NCI-H345 (cell line): ENCODE measurements around the gene CDH22.

Experiments
- DNase-seq: peaks from one replicate; lab custom pipeline; 2025; lab: John Stamatoyannopoulos, UW

The CDH22 gene

DNA sequence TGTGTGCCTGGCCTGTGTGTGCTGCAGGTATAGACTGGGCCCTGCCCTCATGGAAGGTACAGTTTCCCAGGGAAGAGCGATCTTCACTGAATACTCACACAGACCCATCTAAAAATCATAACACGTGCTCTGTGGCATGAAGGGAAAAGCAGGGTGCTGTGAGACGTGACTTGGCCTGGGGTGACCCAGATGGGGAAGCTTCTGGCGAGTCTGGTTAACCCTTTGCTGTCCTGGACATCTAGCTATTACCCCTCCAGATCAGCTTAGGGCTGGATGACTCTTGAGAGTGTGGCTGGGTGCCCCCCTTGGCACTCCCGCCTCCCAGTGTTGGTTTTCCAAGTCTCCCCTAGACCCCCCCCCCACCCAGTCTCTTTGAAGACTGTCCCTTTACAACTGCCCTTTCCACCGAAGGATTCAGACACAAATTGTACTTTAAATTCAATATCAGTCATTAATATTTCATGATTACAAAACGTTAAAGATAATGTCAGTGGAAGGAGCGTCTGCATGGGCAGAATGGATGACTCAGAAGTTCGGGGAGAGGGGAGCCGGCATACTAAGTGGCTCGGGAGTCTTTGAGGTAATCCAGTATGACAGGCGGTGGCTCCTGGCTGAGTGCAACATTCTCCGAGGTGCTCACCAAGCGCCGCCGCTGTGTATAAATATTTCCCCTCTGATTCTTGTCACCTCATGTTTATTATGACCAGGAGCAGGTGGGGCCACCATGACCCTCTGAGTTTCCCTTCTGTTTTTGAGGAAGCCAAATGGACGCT is 112.8 kb downstream of the CDH22 start:
- no peak for DNase-seq

DNA sequence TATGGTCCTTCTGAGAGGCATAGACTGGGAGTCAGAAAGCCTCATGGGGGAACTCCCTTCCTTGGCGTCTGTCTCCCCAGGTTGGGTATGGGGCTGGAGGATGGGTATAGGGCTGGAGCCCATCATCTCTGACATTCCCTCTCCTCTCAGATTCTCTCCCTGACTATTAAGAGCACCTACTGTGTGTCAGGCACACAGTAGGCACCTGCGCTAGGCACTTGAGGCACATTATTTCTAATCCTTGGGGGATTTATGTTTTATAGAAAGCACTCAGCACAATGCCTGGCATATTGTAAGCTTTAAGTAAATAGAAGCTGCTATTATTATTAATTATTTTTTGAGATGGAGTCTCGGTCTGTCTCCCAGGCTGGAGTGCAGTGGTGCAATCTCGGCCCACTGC is 113.9 kb downstream of the CDH22 start:
- no peak for DNase-seq

DNA sequence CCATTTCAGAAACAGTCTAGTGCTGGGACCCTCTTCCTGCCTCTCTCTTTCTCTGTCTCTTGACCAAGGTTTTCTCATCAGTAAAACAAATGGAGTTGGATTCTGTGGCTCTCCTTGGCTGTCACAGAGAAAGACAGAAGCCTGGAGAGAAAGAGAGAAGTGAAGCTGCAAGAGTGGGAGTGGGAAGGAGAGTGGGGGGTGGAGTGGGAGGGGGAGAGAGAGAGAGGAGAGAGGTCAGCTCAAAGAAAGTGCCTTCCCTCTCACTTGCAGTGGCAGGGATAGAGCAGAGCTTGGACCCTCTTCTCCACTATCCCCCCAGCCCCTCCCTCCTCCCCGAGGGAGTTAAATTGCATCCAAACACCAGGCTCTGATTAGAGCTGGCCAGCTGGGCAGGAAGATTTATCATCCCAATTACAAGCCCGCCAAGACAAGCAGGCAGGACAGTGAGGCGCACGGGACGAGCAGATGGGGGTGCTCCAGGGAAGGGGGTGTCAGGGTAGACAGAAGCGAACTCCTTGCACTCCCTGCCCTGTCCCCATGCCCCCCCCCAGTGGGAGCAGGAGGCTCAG is 115.8 kb downstream of the CDH22 start:
- DNase-seq, result no peak

DNA sequence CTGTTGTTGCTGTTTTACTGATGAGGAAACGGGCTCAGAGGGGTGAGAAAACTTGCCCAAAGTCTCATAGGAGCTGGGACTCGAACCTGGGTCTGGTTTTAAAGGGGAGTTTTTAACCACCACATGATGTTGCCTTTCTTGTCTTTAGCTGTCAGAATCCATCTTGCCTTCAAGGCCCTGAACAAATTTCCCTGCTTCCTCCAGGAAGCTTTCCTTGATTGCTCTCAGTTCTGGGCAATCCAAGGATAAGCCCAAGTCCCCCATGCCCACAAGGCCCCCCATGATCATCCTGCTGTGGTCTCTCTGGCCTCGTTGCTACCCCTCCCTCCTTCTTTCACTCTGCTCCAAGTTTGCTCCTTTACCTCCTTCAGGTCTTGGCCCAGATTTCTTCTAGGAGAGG is 116.7 kb downstream of the CDH22 start:
- no peak for DNase-seq

DNA sequence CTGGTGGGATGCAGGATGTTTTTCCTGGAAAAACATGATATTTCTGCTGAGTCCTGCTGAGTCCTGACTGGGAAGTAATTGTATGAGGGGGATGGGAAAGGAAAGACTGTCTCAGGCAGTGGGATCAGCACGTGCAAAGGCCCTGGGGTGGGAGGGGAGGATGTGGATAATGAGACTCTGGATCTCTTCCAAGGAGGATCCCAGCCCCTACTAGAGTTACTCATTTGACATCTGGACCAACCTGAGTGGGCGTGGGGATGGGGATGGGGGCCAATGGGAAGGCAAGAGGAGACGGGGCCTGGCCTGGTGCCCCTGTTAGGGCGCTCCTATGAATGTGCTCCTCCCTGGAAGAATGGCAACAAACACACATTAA is 117.1 kb downstream of the CDH22 start:
- DNase-seq, result no peak

DNA sequence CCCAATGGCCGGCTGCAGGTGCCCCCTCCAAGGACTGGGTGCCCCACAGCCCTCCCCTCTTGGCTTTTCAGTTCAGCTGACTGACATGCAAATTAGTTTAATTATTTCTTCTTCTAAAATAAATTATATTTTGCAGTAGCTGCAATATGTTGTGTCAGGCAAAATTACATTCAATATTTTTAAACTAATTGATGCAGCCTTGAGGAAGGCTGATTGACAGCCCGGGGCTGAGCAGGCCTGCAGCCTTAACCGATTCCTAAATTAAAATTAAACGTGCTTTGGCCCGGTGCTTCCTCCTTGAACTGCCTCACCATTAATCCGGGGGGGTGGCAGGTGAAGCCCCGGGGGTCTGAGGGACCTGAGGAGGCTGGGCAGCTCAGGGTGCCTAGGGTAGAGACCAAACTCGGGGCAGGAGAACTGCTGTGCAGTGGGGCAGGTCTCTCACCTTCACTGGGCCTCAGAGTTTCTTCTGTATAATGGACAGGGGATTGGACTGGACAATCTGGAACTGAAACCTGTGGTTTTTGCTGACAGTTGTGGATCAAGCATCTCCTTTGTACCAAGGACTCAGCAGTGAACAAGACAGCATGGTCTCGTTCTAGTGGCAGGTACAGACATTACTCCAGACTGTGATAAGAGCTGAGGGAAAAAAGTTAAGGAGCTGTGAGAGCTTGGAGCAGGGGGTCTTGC is 117.7 kb downstream of the CDH22 start:
- DNase-seq, result no peak

DNA sequence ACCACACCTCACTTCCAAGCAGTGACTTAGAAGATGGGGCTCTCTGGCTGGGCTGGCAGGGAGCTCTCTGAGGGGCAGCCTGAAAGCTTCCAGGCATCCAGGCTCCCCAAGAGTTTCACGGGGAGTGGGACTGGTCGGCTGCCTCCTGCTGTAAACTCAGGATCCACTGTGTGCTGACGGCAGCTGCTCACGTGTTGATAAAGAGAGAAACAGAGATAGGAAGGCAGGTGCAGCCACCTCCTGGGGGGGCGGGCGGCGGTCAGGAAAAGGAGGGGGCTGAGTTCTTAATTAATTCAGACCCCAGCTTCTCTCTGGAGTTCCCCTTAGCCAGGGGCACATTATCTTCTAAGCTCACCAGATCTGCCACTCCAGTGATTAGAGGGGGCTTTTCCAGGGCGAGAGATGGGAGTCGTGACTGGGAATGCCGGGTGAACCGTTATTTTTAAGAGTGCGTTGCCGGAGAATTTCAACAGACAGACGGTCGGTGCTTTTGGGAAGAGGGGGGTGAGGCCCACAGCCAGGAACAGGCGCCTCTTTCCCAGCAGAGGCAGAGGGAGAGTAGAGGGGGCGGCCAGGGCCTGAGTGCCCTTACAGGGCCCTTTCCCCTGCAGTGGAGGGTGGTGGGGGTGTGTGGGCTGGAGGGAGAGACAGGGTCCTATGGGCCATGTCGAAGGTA is 119.3 kb downstream of the CDH22 start:
- peak; percentile 70 for DNase-seq

DNA sequence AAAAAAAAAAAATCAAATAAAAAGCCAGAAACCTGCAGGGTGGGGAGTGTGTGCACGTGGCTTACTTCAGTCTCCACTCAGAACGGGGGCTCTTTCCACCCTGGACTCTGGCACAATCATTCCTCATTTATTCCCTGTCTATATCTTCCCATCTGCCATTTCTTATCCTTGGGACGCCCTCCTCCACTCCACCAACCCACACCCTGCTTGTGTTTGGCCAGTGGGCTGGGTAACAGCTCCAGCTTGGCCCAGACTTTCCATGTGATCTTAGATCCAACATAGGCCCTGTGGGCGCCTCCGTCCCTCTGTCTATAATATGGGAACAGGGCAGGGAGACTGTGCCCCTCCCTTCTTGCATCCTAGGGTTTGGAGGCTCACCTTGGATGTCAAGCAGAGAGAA is 122.1 kb downstream of the CDH22 start:
- no peak for DNase-seq

DNA sequence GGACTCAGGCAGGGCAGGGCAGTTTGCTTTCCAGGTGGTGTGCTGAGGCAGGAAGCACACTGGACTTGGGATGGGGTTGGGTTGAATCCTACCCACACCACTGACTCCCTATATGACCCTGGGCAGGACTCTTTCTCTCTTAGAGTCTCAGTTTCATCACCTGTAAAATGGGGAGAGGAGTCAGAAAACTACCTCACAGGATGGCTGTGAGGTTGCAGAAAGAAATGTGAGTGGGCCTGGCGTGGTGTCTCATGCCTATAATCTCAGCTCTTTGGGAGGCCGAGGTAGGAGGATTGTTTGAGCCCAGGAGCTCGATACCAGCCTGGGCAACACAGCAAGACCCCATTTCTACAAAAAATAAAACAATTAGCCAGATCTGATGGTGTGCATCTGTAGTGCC is 122.9 kb downstream of the CDH22 start:
- DNase-seq, result no peak

DNA sequence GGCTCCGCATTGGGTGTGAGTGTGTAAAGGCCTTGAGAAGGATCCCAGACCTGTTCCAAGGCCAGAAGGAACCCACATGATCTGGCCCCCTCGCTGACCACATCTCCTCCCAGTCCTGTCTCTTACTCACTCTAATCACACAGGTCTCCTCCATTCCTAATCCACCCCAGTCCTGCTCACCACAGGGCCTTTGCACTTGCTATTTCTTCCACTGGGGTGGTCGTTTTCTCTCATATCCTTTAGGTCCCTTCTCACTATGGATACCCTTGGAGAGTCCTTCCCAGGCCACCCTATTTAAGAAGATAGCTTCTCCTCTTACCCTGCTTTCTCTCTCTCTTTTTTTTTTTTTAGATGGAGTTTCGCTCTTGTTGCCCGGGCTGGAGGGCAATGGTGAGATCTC is 124.5 kb downstream of the CDH22 start:
- DNase-seq, result no peak

DNA sequence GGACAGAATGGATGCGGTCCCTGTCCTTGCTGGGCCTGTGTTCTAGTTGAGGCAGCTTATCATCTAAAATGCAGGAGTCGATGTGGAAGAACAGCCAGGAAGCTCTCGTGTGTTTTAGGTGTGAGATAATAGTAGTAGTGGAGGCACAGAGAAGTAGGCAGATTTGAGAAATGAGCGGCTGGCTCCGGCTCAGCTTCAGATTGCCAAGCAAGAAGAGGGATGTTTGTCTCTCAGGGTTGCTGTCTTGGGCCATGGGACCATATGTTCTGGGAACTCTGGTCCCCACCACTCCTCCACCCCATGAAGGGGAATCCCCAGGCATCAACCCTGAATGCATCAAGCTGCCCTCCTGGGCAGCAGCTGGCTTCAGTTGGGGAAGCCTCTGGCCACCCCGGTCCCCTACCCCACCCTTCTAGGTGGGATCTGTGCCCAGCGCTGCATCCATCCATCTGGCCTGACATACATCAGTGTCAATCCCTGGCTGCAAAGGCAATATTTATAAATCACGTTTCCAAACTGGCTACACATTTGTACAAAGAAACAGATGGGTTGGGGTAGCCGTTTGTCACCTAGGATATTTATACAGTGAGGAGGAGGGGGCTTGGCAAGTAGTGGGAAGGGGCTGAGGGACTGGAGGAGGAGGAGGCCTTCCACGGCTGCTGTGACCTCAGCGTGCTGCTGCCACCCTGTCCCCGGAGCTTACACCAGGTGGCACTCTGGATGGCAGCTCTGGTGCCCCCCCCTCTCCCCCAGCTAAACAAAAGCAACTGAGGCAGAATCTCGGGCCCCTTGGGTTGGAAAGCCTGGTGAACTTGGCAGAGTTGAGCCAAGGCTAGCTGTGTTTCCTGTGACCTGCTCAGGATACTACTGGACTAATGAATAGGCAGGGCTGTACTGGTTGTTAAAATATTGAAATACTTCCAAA is 125.8 kb downstream of the CDH22 start:
- no peak for DNase-seq

DNA sequence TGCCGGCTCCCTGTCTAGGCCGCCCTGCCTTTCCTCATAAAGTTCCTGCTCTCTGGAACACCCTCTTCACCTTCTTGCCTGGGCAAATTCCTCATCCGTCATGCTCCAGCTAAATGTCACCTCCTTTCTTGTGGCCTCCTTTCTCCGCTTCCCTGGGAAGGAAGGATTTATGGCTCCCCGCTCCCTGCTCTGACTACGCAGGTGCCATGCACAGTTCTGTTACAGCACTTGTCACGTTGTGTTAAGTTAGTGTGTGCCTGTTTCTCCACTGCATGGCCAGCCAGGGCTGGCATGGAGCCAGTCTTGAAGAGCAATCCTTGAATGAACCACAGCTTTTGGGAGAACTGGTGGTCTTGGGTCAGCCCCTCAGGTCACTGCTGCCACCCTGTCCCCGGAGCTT is 128.4 kb downstream of the CDH22 start:
- peak; percentile 14 for DNase-seq

DNA sequence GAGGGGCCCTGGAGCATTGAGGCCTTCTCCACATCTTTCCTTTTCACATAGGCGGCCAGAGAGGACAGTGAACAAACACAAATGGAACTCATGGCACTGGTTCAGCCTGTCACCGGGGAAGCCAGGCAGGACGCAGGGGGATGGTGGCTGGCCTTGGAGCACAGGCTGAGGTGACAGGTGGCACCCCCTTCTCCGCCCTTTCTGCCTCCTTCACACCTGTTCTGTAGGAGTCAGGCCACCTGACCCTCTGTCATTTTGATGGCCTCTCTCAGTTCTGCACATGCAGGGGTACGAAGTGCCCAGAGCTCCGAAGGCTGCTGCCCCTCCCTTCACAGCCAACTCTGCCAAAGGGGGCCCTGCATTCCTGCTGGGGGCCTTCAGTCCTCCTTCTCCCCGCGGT is 129.4 kb downstream of the CDH22 start:
- DNase-seq, result no peak

DNA sequence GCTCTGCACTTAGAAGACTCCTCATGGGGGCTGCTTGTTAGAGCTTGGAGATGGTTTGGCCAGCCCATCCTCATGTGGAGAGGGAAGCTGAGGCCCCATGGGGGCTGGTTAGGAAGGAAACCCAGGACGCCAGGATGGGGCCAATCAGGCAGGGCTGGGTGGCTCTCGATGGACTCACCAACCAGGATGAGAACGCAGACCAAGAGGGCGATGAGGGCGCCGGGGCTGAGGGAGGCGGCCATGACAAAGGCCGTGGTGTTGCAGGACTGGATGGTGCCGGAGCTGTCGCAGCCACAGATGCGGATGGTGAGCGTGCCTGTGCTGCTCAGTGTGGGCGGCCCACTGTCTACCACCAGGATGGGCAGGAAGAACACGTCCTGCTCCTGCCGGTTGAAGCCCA is 130.5 kb downstream of the CDH22 start:
- no peak for DNase-seq

DNA sequence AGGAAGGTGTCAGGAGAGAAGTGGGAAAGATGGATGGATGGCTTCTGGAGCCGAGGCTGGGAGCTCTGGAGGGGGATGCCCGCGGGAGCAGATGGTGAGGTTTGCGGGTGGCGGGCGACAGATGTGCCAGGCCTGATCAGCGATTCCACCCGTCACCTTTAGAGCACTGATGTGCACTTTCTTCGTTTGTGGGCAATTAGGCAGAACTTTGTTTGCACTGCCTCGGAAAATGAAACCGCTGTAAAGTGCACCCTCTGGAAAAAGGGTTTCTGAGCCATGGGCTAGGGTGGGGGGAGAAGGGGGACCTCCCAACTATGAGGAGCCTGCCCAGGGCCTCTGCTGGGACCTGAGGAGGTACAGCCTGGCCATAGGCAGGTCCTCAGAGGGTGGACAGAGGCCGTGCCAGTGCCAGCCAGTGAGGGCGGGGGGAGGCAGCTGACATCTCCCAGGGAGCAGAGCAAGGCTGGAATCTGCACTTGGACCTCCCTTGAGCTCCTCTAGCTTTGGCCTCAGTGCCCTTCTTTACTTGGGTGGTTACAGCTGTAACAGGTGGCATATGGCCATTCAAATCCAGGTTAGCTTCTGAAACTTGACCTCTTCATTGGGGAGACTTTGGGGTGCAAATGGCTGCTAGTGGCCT is 131.4 kb downstream of the CDH22 start:
- DNase-seq, result peak; percentile 62

DNA sequence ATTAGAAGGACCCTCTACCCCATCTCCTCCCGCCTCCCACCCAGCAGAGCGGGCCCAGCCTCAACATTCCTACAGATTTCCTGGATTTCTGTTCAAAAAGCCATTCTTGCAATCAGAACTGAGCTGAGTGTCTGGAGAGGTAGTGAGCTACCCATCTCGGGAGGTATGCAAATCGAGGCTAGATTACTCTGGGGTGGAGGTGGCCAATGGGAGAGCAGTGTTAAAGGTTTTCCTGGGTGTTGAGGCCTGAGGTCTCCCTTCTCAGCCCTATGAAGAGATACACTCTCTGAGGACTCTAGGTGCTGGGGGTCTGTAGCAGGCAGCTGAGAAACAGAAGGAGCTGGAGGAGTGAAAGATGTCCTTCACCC is 133.2 kb downstream of the CDH22 start:
- DNase-seq, result no peak

DNA sequence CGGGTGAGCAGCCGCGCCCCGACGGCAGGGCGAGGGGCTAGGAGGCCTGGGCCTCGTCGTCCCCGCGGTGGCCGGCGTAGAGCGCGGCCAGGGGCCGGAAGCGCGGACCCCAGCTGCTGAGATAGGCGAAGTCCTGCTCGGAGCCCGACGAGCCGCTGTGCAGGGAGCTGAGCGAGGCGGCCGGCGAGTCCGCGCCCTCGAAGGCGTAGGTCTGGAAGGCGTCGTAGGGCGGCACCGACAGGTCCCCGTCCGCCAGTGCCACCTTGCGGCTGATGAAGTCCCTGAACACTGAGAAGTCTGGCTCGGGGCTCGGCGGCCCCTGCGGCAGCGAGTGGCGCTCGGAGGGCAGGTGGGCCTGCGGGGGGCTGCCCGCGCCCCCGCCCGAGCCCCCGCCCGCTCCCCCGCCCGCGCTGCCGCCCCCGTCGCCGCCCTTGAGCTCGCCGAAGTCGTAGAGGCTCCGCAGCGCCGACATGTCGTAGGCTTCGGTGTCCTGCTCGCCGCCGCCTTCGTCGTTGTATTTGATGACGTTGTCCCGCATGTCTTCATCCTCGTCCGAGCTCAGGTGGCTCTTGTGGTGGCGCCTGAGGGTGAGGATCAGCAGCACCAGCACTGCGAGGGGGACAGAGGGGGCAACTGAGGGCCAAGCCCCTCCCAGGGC is 133.7 kb downstream of the CDH22 start:
- no peak for DNase-seq

DNA sequence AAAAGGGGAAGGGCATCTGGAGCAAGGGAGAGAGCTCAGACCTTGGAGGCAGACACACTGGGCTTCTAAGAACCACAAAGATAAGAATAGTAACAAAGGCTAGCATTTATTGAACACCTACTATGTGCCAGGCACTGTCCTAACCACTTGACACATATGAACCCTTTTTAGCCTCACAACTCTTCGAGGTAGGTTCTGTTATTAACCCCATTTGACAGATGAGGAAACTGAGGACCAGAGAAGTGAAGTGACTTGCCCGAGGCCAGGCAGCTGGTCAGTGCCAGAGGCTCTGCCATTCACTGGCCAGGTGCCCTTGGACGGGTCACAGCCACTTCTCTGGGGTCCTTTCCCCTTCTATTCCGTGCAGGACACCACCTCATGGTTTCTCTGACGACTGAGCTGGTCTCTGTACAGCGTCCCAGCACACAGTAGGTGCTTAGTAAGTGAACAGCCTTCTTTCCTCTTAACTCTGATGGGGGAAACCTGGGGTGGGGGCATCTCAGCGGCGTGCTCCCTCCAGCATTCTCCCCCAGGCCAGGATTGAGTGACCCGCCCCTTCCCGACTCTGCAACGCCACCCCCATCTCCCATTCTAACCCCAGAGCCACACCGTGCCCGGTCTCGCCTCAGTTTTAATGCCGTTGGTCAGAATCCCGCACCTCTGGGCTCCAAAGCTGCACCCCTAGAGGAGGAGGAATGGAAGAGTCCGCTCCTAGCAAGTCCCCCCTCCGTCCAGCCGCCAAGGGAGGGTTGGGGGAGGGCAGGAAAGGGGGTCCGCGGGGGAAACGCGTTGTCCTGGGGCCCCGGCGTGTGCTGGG is 134.4 kb downstream of the CDH22 start:
- no peak for DNase-seq

DNA sequence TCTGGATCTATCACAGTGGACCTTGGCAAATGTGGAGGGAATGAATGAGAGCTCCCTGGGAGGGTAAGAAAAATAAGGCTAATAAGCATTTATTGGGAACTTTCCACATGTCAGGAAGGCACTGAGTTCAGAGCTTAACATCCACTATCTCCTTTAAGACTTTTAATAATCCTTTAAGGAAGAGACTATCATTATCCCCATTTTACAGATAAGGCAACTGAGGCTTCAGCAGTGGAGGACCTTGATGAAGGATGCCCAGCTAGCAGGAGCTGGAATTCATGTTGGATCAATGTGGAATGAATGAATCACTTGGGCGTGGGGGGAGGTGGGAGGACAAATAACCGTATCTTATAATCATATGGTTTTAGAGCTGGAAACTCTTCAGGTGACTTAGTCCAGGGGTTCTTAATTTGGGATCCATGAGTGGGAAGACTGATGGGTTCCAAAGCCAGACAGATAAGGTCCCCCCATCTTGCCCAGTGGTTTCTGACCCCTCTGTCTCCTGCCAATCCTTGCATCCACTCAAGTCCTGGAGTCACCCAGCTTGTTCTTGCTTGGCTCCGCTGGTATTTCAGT is 135.2 kb downstream of the CDH22 start:
- DNase-seq, result no peak

DNA sequence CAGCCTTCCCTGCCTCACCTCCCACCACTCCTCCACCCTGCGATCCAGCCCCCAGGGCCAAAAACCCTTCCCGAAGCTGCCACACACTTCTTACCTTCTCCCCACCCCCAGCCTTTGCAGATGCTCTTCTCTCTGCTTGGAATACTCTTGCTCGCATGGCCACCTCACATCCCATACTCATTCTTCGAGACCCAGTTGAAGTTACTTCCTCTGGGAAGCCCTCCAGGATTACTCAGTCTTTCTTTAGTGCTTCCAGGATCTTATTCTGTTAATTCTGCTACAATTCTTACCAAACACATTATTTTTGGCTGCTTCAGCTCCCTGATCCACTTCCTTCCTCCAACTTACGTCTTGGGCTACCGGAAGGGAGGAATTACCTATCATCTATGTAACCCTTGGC is 135.8 kb downstream of the CDH22 start:
- no peak for DNase-seq
